ENCODE data around the gene PDE4D.

PDE4D gene

DNA sequence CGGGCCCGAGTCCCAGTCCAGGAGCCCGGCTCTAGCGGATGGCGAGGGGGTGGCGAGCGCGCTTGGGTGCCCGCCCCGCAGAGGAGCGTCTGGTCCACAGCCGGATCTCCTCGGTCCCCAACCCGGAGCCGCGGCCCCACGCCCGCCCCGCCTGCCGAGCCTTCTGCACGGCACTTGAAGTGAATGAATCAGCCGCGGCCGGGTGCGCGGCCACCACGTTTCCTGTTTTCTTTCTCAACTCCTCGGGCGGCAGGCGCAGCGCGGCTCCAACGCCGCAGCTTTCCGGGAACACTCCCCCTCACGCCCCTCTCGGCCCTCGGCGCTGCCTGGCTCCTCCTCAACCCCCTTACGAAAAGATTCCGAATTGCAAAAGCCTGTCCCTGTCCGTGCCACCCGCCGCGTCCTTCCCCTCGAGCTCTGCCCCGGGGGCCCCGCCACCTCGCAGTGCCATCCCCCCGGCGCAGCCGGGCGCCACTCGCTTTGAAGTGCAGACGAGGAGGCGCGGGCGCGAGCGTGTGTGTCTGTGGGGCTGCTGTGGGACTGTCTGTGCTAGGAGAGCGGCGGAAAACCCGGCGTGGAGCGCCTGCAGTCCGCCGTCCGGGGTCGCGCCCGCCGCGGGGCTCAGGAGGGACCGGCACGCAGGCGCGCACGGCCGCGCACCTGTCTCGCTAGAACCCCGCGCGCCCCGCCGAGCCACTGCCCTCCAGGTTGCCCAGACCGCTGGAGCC lies 854.1 kb downstream of the PDE4D start:
- DNase-seq (ENCODE audit: low spot score): no peak

DNA sequence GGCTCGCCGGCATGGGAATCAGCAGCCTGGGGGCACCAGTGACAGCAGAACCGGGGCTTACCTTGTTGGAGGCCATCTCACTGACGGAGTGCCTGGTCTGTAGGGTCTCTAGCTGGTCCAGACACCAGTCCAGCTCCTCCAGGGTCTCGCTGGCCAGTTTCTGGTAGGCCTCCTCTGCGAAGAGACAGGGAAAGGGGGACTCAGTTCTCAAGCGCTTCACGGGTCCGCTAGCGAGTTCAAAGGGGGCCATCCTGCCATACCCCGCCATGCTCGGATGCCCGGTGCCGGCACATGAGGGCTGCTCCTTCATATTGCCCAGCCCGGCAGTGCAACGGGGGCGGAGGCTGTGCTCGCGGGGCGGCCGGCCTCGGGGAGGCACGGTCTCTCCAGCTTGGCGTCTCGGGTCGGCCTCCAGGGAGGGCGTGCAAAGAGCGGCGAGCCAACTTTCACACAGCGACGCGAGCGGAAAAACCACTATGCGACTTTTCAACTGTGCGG lies 854.7 kb downstream of the PDE4D start:
- DNase-seq (ENCODE audit: low spot score): no peak

DNA sequence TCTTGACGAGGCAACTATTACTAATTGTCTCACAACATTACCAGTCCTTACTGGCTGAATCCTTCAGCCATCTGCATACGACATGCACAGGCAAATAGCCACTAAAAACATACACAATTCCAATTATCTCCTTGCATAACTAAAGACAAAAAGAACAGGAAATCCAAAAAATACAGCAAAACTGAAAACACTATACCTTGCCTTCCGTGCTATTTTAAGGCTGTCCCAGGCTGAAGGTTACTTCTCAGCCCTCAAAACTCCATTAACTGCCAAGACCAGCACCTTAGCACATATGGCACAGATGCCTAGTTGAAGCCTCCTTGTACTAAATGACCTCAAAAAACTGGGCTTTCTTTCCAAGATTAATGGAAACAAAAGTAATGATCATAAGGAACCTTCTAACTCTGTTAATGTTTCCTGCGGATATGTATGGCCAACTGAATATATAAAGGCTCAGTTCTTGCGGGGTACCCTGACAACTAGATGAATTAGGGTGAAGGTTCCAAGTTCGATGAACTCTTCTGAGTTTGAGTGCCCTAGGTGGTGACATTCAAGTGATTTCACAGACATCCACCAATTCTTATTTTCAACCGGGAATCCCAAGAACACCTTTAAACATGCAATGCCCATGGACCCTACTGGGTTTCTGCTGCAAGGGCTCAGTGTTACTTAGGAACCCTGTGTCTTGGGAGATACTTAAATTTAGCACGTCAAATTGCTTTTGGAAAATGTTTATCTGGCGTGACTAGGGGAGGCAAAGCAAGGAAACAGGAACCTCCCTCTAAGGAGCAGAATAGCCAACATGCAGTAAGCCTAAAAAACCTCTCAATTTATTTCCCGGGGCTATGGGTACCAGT lies 855.4 kb downstream of the PDE4D start:
- no peak for DNase-seq (ENCODE audit: low spot score)

DNA sequence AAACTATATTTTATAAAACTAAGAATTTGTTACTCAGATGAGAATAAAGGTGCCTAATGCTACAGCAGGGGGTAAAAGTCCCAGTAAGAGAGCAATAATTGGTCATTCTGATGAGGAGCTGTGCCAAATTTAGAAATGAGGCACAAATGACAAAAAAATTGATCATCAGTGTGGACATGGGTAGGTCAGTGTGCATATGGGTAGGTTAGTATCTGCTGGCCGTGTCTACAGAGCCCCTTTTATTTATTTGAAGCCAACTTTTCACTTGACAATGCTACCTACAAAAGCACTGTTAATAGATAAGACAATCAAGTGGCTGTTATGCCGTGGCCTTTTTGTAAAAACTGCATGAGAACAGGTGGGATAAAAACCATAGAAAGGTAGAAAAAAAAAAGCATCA lies 856.1 kb downstream of the PDE4D start:
- no peak for DNase-seq (ENCODE audit: low spot score)

DNA sequence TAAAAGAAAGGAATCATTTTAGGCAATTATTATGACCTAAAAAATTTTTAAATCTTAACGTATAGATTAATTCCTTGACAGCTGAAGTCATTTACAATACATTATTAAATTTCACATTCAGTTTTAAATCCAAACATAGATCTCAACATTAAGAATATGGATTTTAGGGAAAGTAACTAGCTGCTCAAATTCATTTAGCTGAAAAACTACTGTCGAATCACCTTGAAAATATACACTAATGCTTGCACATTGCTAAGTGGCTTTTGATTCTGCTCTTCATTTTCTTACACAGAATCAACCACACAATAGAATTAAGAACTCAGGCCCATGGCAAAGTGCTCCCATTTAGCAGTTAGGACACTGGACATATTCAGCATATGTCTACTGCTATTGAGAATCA lies 856.5 kb downstream of the PDE4D start:
- DNase-seq (ENCODE audit: low spot score): no peak

DNA sequence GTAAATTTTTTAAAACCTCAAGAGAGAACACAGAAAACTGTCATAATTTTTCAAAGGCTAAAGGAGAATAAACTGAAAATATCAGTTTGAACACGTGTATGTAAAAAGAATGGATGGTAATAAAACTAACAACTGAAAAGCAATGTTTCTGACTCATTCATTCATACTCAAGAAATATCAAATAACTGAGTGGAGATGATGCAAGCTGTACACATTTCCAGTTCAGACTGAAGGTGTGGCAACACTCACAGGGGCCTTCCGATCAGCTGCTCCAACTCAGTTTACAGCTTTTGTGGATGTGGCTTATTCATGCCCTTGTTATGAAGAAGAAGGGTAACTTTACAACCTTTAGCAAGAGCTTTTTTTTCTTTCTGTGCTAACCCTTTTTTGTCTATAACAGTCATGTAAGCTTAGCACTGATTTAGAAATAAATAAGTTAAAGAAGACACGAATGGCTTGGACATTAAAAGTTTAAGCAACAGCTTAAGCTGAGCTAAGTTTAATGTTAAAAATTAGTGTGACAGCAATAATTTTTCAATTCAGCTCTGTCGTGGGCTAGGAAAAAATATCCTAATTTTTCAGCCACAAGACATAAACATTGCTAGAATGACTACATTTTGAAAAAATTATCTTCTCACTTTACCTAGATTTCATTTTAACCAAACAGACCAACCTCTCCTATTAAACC lies 857.1 kb downstream of the PDE4D start:
- no peak for DNase-seq (ENCODE audit: low spot score)

DNA sequence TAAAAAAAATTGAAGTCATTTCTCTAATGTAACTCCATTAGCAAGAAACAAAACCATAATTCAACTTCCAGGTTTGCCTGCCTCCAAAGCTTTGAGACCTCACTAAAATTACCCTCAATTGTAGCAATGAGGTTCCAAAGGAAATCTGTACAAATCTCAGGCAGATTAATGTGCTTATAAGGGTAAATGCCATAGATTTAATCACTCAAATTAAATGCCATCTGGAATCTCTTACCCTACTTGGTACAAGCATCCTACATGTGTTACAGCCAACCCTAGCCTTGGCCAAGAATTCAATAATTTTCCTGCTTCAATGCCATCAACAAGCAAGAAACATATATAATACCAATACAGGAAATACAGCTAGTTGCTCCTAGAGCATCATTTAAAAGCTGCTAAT lies 857.8 kb downstream of the PDE4D start:
- DNase-seq (ENCODE audit: low spot score): no peak

DNA sequence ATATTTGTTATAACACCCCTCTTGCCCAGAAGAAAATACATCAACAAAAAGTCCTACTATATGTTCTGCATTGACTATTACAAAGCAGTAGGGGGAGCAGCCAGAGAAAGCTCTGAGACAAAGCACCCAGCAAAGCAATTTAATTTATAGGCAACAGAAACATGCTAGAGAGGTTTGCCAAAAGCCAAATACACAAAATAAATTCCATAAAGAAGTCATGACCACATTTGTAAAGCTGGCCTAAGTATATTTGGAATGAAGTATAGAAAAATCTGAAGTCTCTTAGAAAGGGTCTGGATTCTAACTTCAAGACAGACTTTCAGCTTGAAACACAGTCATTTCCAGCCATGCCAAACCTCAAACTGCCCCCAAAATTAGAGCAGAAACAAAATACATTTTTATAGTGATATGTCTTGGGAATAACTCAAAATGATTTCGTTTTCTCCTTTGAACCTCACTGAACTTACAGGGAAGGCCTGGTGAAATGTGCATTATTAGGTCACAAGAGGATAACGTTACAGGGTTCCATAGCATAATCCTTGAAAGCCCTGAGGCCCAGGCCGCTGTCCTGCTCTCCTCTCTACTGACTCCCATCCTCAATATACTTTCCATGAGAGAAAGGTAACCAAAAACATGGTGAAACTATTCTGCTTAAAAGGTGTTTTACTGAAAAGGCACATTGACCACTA lies 858.9 kb downstream of the PDE4D start:
- no peak for DNase-seq (ENCODE audit: low spot score)

DNA sequence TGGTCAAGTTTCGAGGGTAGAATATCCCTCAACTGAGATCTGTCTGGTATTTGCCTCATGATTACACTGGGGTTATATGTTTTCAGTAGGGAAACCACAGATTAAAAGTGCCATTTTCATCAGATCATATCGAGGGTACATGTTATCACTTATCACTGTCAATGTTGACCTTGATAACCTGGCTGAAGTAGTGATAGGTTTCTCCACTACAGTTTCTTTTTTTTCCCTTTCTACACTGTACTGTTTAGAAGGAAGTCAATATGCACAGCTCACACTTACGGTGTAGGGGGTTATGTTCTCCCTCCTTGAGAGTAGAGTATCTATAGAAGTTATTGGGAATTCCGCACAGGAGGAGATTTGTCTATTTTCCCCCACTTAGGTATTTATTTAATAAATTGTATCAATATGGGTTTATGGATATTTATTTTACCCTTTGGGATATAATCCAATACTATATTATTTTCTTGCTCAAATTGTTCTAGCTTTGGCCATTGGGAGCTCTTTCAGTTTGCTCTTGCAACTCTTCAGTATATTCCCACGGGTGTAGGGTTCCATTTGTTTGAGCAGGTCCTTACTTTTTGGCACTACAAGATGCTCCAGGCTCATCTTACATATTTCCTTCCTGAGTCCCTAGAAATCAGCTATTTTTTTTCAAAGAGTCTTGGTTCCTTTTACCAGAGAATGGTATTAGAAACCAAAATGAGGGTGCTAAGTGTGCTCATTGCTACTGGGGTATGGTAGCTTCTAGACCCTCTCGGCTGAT lies 866.2 kb downstream of the PDE4D start:
- no peak for DNase-seq (ENCODE audit: low spot score)

DNA sequence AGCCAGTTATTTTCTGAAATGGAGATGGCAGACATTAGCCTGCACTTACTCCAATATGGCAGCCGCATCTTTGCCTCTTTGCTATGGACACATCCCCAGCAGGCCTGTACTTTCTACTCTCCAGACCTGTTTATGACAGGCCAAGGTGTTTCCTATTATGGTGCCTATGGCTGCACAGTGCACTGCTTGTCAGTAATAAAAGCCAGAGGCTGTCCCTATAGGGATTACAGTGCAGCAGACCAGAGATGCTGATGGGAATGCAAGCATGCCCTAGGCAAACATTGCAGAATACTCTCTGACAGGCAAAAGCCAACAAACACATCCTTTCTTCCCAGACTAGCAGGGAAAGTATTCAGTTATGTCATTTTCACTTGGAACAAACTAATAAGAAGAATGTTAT lies 867.8 kb downstream of the PDE4D start:
- DNase-seq (ENCODE audit: low spot score): no peak

DNA sequence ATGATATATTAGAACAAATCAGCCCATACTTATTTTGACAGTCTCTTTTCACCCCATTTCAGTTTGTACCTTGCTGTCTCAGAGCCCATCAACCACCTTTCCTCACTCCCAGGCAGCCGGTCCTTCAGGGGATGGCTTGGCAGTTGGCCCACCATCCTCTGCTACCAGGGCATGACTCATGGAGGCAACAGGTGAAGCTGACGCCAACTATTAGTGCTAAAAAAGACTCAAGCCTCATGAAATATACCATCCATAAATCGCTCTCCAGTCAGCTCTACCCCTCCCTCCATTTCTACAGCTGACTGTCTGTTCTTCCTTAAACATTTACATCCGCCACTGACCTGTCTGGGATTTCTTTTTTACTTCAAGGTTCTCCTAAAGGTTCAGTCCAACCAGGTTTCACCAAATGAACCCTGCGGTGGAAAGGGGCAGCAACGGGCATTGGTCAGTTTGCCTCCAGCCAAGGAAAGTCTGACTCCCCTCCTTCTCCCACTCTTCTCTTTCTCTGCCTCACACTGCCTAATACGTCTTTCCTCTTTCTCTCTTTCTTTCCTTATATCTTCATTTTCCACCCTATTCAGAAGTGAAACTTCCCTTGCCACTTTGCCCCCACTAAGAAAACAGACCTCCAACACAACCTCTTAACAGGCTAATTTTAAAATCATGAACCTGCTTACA lies 871.5 kb downstream of the PDE4D start:
- no peak for DNase-seq (ENCODE audit: low spot score)

DNA sequence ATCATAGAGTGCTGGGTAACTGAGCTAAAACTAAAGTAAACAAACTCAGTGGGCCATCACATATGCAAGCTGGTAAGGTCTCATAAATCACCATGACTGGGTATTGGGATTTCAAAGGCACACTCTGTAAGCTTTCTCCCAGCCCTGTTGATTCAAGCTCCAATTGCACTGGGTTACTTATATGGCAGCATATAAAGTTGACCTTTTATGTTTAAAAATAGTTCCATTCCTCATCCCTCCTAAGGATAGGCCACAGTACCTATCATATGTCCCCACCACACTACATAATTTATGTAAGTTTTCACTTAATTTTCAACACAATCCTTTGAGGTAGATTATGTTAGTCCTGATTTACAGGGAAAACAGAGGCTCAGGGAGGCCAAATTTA lies 872.2 kb downstream of the PDE4D start:
- DNase-seq (ENCODE audit: low spot score): no peak

DNA sequence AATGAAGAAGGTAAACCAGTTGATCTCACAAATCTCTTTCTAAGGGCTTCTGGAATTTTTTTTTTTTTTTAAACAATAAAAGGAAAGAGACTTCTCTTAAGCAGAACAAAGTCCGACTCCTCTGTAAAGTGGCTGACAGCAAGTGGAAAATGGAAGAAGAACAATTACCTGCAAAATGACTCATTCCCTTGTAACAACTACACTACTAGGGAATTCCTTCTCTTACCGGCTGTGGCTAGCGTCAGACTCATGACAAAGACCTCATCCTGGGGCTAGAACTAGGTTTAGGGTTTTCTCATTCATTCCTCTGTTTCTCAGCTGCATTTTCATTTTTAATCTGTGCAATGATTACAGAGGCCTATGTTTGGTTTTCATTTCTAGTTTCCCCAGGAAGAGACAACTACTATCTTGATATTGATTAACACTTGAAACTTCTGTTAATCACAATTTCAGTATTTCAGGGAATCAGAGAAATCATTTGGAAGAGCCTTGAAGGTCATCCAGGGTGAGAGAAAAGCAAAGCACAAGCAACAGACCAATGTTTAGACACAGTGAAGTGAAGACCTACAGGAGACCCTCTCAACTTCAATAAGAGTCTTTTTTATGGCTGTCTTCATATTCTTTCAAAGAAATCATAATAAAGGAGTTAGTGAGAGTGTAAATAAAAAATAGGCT lies 872.8 kb downstream of the PDE4D start:
- DNase-seq (ENCODE audit: low spot score): no peak

DNA sequence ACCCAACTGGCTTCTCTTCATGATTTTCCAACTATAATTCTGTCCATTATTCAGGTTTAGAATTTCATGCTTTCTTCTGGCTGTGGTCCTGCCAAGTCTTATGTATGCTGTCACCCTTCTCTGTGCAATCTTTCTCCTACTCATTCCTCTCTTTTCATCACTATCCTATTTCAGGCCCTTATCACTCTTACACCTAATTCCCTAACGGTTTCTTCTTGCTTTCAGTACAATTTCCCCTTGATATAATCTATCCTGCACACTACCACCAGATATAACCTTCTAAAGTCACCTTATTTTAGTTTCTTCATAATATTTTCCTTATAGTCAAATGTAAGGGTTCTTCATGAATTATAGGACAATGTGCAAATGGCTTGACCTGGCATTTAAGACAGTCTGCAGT lies 874.4 kb downstream of the PDE4D start:
- no peak for DNase-seq (ENCODE audit: low spot score)

DNA sequence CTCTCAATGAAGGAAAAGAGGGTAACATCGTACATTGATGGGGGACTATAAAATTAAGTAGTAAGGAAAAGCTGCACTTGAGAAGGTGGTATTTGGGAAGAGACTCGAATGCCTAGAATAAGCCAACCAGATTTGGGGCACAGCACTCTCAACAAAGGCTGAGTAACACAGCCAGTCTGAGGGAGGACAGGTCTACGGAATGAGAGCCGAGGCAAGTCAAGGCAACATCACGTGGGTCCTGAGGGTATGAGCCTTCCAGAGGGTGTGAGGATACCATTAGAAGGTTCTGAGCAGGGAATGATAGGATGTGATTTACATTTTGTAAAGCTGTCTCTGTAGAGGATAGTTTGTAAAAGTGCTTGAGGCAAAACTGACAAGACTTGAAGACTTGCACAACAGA lies 876.6 kb downstream of the PDE4D start:
- DNase-seq (ENCODE audit: low spot score): no peak

DNA sequence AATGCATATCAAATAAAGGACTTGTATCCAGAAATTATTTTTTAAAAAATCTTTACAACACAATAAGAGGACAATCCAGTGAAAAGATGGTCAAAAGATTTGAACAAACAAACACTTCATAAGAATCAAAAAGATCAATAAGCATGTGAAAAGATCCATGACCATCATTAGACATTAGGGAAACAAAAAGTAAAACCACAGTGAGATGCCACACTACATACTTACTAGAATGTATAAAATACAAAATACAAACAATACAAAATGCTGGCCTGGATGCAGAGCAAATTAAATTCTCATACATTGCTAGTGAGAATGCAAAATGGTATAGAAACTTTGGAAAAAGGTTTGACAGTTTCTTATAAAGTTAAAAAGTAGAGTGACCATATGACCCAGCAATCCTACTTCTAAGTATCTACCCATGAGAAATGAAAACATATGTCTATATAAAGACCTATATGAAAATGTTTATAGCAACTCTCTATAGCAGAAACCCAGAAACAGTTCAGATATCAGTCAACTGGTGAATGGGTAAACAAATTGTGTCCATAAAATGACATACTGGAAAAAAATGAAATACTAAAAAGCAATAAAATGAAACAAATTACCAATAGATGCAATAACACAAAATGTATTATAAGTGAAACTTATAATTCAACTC lies 884.6 kb downstream of the PDE4D start:
- no peak for DNase-seq (ENCODE audit: low spot score)

DNA sequence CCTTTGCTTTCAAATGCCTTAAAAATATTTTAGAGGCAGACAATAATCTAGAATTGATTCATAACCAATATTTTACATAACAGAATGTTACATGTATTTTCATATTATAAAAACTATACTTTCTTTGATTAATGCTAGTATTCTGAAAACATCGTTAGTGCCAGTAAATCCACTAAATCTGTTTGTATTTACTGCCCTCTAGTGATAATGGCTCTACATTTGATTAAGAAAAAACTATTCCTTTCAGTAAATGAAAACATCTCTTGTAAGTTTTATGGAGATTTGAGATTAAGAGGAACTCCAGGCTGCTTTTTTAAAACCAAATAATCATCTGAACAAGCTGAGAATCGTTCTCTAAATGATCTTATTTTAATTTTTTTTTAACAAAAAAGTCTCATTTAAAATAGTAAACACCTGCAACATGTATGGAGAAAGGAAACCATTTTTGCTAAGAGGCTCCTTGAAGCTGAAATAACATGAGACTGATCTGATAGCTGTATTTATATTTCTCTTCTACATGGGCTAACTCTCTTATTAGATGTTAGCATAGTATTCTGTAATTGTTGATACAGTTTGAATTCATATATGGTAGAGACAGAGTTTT lies 886.0 kb downstream of the PDE4D start:
- no peak for DNase-seq (ENCODE audit: low spot score)

DNA sequence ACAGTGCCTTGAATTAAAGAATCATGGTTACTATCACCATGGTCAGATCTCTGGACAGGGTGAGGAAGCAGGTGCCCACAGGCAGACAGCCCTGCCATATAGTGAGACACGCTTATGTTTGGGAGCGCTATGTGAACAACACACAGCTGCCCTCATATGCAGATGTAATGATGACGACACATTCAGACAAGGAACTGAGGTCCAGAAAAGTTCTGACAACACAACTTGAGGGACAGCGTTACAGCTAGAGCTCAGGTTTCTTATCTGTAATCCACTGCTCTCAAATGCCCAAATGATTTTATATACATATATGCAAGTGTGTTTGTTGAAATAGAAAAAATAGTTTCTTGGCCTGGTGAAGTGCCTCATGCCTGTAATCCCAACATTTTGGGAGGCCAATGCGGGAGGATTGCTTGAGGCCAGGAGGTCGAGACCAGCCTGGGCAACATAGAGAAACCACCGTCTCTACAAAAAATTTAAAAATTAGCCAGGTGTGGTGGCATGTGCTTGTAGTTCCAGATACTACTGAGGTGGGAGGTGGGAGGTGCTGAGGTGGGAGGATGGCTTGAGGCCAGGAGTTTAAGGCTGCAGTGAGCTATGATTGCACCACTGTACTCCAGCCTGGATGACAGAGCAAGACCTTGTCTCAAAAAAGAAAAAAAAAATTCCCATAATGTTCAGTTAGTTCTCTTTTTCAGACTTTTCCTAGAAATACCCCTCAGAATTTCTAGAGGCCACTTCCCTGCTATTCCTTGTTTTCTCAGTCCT lies 887.4 kb downstream of the PDE4D start:
- no peak for DNase-seq (ENCODE audit: low spot score)

DNA sequence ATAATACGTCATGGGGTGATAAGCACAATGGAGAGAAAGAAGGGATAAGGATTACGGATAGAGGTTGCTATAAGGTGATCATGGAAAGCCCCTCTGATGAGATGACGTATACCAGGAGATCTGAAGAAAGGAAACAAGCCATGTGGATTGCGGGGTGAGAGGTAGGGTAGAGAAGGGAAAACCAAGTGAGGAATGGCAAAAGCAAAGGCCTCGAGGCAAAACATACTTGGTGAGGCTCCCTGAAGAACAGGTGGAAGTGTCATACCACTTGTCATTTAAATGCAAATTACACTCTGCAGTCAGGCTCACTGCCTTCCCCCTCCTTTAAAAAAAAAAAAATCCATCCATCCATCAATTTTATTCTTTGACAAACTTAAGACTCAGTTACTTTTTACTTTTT lies 889.9 kb downstream of the PDE4D start:
- DNase-seq (ENCODE audit: low spot score): no peak

Data from hematopoietic multipotent progenitor cell treated with erythropoietin and hydrocortisone succinate and interleukin-3 and kit ligand, for 15 days (in vitro differentiated cells).